Vagina (tissue), 2 donors: ENCODE measurements around the gene BAIAP2L1. TPM values are rescaled to one million over a fixed set of nuclear protein-coding genes. Genes with fewer than 3 reads are reported as not detected.
"Not testable (repeated sequence)": the region's sequence is repeated elsewhere in the genome, so short reads cannot be mapped to it uniquely, and the experiment has no call there.

Source experiments
- DNase-seq, 2 donors: peaks; one replicate each; pipeline ENCODE4 v3.0.0-alpha.2; 2017; ENCODE audit errors: extremely low spot score in 2 of 2
- H3K27ac ChIP-seq: fragments of 200-600 bp; sonication (generic); one replicate; pipeline ENCODE4 v1.5.1; 2019
- H3K27me3 ChIP-seq: fragments of 200-600 bp; sonication (generic); one replicate; pipeline ENCODE4 v1.5.1; 2019
- H3K36me3 ChIP-seq, 2 donors: fragments of 200-600 bp; sonication (generic); one replicate each; pipeline ENCODE4 v1.5.1; 2017 to 2019
- H3K4me1 ChIP-seq: fragments of 200-600 bp; sonication (generic); one replicate; pipeline ENCODE4 v1.5.1; 2019
- H3K4me3 ChIP-seq, 2 donors: fragments of 200-600 bp; sonication (generic); 1 replicate in 1 of 2; 2 replicates in 1 of 2; pipeline ENCODE4 v1.5.1; 2016 to 2019
- H3K9me3 ChIP-seq: fragments of 200-600 bp; sonication (generic); one replicate; pipeline ENCODE4 v1.5.1; 2019
- POLR2A ChIP-seq, 2 donors: fragments of 450-650 bp; IDR thresholded peaks; one replicate each; pipeline ENCODE4 v1.6.1; 2017; ENCODE audit warnings: antibody characterized with exemption in 2 of 2, mild to moderate bottlenecking in 2 of 2, moderate library complexity in 2 of 2
- POLR2AphosphoS5 ChIP-seq, 2 donors: sonication (generic); formaldehyde crosslinking; IDR thresholded peaks; one replicate each; pipeline ENCODE4 v1.9.0; 2017; ENCODE audit warnings: antibody characterized with exemption in 2 of 2, mild to moderate bottlenecking in 2 of 2, low read depth in 1 of 2; ENCODE audit not compliant: insufficient read depth in 1 of 2
- intact Hi-C: fragments of 100-400 bp; cut with DNase I; formaldehyde crosslinking; loops from one replicate; pipeline ENCODE4 v1.15.1; 2023
- total RNA-seq: library from RNA; depleted of rRNA; stranded (reverse); fragments of >200 nt; gene quantifications from one replicate; pipeline ENCODE4 v1.2.3, GENCODE V29; 2016
- TF ChIP-seq, protein P1 (sequence below), 3 experiments: fragments of 450-650 bp in 2 of 3; fragments of 200-600 bp in 1 of 3; sonication (generic) in 1 of 3; IDR thresholded peaks; one replicate each; pipeline ENCODE4 v1.5.1; 2017 to 2019; ENCODE audit warnings: antibody characterized with exemption in 3 of 3, mild to moderate bottlenecking in 2 of 3, moderate library complexity in 2 of 3

BAIAP2L1 gene
- total RNA-seq, 1 donor from 2014 or later = 17.2 TPM

DNA sequence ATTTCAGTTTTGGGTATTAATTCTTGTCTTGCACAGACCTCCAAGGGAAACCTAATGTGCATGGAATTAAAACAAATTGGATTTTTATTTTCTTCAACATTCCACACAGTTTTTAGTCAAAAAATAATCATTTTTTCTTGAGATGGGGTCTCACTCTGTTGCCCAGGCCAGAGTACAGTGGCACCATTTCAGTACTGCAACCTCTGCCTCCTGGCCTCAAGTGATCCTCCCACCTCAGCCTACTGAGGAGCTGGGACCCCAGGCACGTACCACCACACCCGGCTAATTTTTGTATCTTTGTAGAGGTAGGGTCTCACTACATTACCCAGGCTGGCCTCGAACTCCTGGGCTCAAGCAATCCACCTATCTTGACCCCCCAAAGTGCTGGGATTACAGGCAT, 4.9 kb downstream of the BAIAP2L1 start:
- no peak for DNase-seq

DNA sequence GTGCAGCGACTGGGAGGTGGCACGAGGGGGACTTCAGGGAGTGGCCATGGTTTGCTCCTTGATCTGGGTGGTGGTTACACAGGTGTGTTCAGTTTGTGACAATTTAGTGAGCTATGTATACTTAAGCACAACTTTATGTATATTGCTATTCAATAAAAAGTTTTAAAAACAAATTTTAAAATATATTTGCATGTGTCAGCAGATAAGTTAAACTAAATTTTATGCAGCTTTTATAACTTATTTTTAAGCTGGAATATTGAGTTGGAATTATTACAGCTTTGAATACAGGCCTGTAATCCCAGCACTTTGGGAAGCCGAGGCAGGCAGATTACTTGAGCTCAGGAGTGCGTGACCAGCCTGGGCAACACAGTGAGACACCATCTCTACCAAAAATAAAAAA, 5.4 kb downstream of the BAIAP2L1 start:
- H3K27ac ChIP-seq = no peak overlapping the region
- intact Hi-C loops = no loop called here
- no peak for DNase-seq
- no peaks in the 10 kb centered on the region for H3K36me3 ChIP-seq
- TF ChIP-seq, protein P1, sequence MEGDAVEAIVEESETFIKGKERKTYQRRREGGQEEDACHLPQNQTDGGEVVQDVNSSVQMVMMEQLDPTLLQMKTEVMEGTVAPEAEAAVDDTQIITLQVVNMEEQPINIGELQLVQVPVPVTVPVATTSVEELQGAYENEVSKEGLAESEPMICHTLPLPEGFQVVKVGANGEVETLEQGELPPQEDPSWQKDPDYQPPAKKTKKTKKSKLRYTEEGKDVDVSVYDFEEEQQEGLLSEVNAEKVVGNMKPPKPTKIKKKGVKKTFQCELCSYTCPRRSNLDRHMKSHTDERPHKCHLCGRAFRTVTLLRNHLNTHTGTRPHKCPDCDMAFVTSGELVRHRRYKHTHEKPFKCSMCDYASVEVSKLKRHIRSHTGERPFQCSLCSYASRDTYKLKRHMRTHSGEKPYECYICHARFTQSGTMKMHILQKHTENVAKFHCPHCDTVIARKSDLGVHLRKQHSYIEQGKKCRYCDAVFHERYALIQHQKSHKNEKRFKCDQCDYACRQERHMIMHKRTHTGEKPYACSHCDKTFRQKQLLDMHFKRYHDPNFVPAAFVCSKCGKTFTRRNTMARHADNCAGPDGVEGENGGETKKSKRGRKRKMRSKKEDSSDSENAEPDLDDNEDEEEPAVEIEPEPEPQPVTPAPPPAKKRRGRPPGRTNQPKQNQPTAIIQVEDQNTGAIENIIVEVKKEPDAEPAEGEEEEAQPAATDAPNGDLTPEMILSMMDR (IDR thresholded peaks at IDR 0.05) = no peak
- no peak for TF ChIP-seq POLR2A (IDR thresholded peaks at IDR 0.05)
- no peak overlapping the region for H3K4me3 ChIP-seq
- peaks cover 5% of the 10 kb centered on the region for H3K4me1 ChIP-seq
- no peaks in the 10 kb centered on the region for H3K9me3 ChIP-seq
- no peaks in the 10 kb centered on the region for H3K27me3 ChIP-seq

More for the DNA sequence above, 4.9 kb downstream of the BAIAP2L1 start:
- H3K9me3 ChIP-seq = no peaks in the 10 kb centered on the region
- H3K36me3 ChIP-seq = no peaks in the 10 kb centered on the region
- peaks cover 10% of the 10 kb centered on the region for H3K4me1 ChIP-seq
- TF ChIP-seq, protein P1 (IDR thresholded peaks at IDR 0.05) = no peak
- TF ChIP-seq POLR2A (IDR thresholded peaks at IDR 0.05) = no peak
- TF ChIP-seq POLR2AphosphoS5 (IDR thresholded peaks at IDR 0.05; ENCODE audit: insufficient read depth in 1 of 2, low read depth in 1 of 2) = no peak
- H3K27me3 ChIP-seq = no peaks in the 10 kb centered on the region
- H3K27ac ChIP-seq = no peak overlapping the region
- intact Hi-C loops = no loop called here
- no peak overlapping the region for H3K4me3 ChIP-seq

DNA sequence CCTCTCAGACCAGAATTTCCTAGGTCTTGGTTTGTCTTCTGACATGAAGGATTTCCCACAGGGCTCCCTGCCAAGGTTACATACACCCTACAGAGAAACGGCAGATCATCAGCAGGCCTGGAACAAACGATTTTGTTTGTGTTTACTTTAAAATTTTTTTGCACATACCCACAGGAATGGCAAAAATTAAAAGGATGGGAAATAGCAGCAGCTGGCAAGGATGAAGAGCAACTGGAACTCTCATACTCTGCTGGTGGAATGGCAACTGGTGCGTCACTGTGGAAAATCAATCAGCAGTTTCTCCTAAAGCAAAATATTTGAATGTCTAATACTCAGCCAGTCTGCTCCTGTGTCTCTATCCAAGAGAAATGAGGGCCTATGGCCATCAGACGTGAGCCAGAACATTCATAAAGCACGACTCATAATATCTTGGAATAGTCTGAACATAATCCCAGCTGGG, 6.5 kb downstream of the BAIAP2L1 start:
- no peak overlapping the region for H3K4me3 ChIP-seq
- no peak for TF ChIP-seq POLR2A (IDR thresholded peaks at IDR 0.05)
- TF ChIP-seq, protein P1 (IDR thresholded peaks at IDR 0.05) = no peak
- no peak for TF ChIP-seq POLR2AphosphoS5 (IDR thresholded peaks at IDR 0.05; ENCODE audit: insufficient read depth in 1 of 2, low read depth in 1 of 2)
- no peaks in the 10 kb centered on the region for H3K36me3 ChIP-seq
- DNase-seq = no peak
- no peaks in the 10 kb centered on the region for H3K4me1 ChIP-seq
- H3K27me3 ChIP-seq = no peaks in the 10 kb centered on the region
- H3K27ac ChIP-seq = no peak overlapping the region
- intact Hi-C loops = no loop called here
- H3K9me3 ChIP-seq = no peaks in the 10 kb centered on the region

DNA sequence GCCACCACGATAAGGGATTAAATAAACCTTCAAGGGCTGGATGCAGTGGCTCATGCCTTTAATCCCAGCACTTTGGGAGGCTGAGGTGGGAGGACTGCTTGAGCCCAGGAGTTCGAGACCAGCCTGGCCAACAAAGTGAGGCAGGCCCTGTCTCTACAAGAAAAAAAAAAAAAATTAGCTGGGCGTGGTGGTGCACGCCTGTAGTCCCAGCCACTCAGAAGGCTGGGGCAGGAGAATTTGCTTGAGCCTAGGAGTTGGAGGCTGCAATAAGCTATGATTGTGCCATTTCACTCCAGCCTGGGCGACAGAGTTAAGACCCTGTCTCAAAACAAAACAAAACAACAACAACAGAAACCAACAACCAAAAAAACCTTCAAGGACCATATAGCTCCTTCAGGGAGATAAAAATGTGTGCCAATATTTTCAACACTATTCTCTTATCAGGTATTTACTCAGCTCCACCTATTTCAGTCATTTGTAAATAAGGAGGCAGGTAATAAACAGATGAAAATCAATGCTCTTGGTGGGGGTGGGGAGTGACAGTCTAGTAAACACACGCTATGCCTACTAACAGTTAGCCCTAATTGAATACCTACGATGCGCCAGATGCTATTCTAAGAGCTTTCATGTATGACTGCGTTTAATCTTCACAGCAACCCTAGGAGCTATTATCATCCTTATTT, 13.2 kb downstream of the BAIAP2L1 start:
- intact Hi-C loops = no loop called here
- no peaks in the 10 kb centered on the region for H3K27me3 ChIP-seq
- TF ChIP-seq POLR2A (IDR thresholded peaks at IDR 0.05) (no peak), POLR2AphosphoS5 (IDR thresholded peaks at IDR 0.05; ENCODE audit: insufficient read depth in 1 of 2, low read depth in 1 of 2) (no peak)
- TF ChIP-seq, protein P1 (IDR thresholded peaks at IDR 0.05) = no peak

DNA sequence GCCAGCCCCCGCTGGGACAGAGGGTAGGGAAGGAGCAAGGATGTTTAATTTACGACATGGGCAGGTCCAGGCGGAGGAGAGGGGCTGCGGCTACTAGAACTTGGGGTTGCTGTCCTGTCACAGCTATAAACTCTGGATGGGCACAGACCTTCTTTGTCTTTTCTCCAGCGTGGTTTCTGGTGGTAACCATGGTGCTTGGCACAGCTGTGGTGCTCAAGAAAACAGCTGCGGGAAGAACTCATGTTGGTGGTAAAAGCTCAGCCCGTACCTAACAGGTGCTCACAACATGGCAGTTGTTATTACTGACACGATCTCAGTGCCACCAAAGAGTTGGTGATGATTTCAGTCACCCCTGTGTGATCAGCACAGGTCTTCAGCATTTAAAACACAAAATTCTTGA, 13.8 kb downstream of the BAIAP2L1 start:
- intact Hi-C loops = no loop called here
- H3K27ac ChIP-seq = no peak overlapping the region

More for the DNA sequence above, 13.2 kb downstream of the BAIAP2L1 start:
- H3K4me3 ChIP-seq = no peak overlapping the region
- no peak overlapping the region for H3K27ac ChIP-seq
- no peaks in the 10 kb centered on the region for H3K9me3 ChIP-seq
- no peaks in the 10 kb centered on the region for H3K4me1 ChIP-seq
- no peaks in the 10 kb centered on the region for H3K36me3 ChIP-seq
- DNase-seq = no peak

DNA sequence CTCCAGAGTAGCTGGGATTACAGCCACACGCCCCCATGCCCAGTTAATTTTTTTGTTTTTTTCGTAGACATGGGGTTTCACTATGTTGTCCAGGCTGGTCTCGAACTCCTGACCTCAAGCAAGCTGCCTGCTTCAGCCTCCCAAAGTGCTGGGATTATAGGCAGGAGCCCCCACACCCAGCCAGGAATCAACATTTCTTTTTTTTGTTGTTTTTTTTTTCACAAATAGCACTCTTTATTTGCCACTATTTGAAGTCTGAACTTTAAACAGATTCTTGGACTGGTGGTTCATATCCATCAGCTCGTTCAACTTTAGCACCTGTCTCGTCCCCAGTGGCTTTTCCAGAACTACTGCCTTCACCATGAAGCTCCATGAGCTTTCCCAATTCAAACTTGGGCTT, 15.4 kb downstream of the BAIAP2L1 start:
- intact Hi-C loops = not testable (repeated sequence)

More for the DNA sequence above, 13.8 kb downstream of the BAIAP2L1 start:
- Histone ChIP-seq H3K4me1 (no peaks in the 10 kb centered on the region), H3K4me3 (no peak overlapping the region), H3K27me3 (no peaks in the 10 kb centered on the region), H3K9me3 (no peaks in the 10 kb centered on the region), H3K36me3 (no peaks in the 10 kb centered on the region)
- no peak for DNase-seq
- TF ChIP-seq POLR2AphosphoS5 (IDR thresholded peaks at IDR 0.05; ENCODE audit: insufficient read depth in 1 of 2, low read depth in 1 of 2) = no peak

More for the DNA sequence above, 15.4 kb downstream of the BAIAP2L1 start:
- H3K27ac ChIP-seq, H3K36me3 ChIP-seq, H3K9me3 ChIP-seq, H3K4me3 ChIP-seq, H3K4me1 ChIP-seq, DNase-seq, H3K27me3 ChIP-seq: not testable (repeated sequence)
